Hepatic stellate cell (primary cell): ENCODE results near the gene CLDN22.

Source experiments
- DNase-seq: peaks from one replicate; pipeline ENCODE4 v3.0.0; 2011; ENCODE audit warnings: low spot score

The CLDN22 gene

GRCh38 chr4:183321516-183321915 lies 1.4 kb upstream of the CLDN22 start:
- DNase-seq = no peak

DNA sequence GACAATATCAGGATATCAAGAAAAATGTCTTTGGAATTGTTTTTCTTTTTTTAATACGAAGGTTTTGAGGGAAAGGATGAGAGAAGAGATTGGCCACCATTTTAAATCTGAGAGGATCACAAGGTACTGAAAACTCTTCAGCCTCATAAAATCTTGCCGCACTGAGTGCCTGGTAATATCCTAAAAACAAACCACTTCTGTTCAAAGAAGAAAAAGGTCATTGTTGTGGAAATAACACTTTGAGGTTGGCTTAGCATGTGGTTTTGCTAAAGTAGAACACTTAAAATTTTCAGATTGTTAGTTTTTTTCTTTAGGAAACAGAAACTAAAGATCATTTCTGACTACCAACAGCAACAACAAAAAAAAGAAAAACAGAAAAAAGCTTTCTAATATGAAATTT lies 1.0 kb upstream of the CLDN22 start:
- DNase-seq = no peak

- DNase-seq = no peak
Observed at GRCh38 chr4:183318656-183319055, 1.4 kb downstream of the CLDN22 start.

GRCh38 chr4:183314806-183315205 lies 5.3 kb downstream of the CLDN22 start:
- no peak for DNase-seq

GRCh38 chr4:183314336-183314735 lies 5.7 kb downstream of the CLDN22 start:
- no peak for DNase-seq

DNA sequence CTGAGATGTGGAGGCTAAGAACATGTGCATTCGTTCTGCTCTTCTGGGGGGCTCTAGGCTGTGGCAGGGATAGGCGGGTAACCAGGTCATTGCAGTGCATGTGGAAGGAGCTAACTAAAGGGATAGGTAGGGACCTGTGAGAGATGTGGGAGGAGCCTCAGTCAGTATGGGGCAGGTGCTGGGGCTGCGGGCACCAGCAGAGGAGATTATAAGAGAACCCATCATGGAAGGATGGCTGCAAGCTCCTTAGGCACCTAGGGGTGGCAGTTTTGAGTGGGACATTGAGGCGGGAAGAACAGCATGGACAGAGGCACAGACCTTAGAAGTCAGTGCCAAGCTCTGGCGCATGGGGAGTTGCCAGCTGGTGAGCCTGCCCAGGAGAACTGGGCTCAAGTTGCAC lies 7.2 kb downstream of the CLDN22 start:
- DNase-seq = no peak

- no peak for DNase-seq
Observed at GRCh38 chr4:183306811-183307210, 13.3 kb downstream of the CLDN22 start.

DNA sequence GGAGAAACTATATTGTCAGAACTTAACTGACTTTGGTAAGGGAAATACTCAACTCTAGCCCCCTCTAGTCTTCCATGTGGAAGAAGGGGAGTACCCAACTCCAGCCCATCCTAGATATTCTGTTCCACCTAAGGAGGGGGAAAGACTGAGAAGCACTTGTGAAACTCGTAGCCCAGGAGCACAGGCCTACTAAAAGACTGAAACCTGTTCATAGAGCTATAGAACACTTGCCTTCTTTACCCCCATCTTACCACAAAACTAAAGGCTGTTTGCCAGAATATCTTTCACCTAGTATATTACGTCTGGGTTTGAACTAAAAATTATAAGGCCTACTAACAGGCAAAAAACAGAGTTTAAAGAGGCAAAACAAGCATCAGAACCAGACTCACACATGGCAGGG lies 15.5 kb downstream of the CLDN22 start:
- no peak for DNase-seq

GRCh38 chr4:183304067-183304466 lies 16.0 kb downstream of the CLDN22 start:
- DNase-seq = no peak

DNA sequence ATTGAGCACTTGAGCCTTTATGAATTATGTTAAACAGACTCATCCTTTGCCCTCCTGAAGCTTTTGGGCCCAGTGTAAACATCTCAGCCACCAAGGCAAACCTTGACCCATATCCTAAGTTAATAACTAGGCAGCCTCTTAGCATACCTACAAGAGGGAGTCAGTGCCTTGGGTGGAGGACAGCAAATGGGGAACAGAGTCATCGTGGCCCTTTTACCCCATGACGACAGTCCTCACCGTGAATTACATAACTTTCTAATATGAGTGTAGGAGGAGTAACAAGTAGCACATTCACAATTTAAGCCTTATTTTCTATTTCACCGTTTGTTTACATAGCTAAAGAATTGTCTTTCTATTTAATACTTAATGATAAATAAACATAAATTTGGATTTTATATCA lies 16.8 kb downstream of the CLDN22 start:
- DNase-seq = no peak

DNA sequence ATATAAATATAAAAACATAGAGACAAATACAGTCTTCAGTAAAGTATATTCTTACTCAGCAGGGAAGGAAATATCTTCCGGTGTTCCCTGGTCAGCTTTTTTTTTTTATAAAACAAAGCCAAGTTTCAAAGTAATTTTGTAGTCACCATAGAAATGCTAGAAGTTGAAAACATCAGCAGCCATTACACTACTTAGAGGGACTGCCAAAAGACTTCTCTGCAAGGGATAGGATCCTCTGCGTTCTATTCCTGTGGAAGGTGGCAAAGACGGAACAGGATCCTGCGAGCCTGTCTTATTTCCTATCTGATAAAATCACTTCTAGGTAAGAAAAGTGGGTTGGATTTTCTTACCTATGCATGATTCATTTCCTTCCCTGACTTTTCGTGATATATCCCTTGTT lies 19.4 kb downstream of the CLDN22 start:
- DNase-seq = no peak

- no peak for DNase-seq
Observed at GRCh38 chr4:183300070-183300469, 20.0 kb downstream of the CLDN22 start.

DNA sequence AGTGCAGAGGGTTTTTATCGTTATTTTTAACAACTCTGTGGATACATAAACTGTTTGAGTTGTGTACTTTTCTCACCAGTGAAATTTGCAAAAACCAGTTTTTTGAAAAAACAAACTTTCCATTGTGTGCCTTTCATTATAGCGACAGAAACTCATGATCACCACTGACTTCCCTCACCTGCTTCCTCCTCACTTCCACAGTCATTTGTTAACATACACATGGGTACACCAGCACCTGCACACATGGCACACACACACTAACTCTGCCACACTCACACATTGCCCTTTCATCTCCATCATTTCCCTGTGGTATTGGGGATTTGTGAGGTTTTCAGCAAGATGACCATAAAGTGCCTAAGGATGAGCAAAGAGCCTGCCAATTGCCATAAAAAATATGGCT lies 20.6 kb downstream of the CLDN22 start:
- no peak for DNase-seq

DNA sequence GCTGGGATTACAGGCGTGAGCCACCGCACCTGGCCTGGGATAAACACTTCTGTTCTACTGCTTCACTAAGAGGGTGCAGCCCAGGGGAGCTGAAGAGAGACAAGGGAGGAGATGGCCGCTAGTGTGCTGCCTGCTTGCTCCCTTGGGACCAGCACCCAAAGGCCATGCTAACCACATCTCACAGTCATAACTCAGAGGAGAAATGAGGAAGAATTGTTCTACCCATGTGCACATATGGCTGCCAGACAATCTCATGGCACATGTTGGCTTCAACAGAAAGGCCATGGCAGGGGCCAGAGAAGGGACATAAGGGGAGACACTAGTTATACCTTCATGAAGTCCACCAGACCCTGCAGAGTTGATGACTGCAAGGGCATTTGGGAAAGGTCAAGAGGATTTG lies 22.4 kb downstream of the CLDN22 start:
- no peak for DNase-seq

GRCh38 chr4:183295711-183296110 lies 24.4 kb downstream of the CLDN22 start:
- DNase-seq = no peak

- DNase-seq = no peak
Observed at GRCh38 chr4:183291070-183291469, 29.0 kb downstream of the CLDN22 start.

DNA sequence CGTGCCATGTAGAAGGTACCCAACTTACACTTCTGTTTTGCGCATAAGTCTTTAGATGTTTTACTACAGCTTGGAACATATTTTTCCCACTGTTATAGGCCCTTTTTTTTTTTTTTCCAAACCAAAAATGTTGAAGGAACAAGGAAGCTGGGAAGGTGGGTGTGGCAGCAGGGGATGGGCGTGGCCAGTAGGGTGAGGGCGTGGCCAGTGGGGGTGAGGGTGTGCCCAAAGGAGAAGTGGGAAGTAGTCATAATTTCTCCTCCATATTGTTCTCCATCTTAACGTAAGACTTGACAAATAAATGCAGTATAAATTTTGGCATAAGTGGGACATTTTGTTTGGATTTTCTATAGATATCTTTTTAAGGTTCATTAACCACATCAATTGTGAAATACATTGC lies 30.4 kb downstream of the CLDN22 start:
- peak; percentile 11 for DNase-seq

- DNase-seq = no peak
Observed at GRCh38 chr4:183288955-183289354, 31.1 kb downstream of the CLDN22 start.

- no peak for DNase-seq
Observed at GRCh38 chr4:183287677-183288076, 32.4 kb downstream of the CLDN22 start.

- DNase-seq = no peak
Observed at GRCh38 chr4:183287309-183287659, 32.8 kb downstream of the CLDN22 start.

DNA sequence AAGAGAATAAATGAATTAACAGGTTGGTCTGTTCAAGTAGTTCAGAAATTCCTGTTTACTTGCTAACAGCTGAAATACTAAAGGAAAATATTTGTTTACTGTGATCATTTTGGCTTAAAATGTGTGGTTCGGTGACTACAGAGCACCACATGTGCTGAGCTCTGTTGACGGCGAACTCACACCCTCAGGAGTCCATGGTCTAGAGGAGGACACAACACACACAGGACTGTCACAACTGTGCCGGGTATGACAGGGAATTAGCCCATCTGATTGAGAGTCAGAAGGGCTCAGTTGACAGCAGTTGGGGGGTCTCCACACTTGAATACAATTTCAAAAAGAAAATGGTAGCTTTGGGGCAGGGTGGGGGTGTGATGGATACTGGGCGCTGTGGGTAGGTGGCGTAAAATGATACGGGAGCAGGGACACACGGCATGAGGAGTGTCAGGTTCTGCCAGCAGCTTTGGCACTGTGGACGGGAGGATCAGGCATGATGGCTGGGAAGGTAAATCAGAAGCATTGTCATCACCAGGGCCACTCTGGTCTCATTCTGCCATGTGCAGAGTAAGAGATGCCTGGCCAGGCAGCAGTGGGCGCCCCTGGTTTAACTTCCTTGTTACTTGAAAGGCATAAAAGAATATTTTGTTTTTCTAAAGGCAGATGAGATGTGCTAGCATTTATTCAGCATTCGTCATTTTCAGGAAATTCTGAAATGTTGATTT lies 33.3 kb downstream of the CLDN22 start:
- DNase-seq = no peak

DNA sequence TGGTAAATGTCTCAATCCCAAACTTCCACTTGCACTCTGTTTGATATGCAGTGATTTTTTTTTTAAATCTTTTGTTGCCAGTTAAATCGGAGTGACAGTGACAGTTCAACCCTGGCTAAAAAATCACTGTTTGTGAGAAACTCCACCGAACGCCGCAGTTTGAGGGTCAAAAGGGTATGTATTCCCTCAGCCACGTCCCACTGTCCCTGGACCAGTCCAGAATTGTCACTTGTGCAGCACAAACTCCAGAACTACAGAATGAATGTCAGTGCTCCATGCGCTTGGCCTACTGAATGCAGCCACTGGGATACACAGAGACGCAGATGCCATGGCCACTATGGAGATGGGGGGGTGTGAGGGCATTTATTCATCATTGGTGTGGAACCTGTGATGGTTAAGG lies 34.2 kb downstream of the CLDN22 start:
- no peak for DNase-seq

DNA sequence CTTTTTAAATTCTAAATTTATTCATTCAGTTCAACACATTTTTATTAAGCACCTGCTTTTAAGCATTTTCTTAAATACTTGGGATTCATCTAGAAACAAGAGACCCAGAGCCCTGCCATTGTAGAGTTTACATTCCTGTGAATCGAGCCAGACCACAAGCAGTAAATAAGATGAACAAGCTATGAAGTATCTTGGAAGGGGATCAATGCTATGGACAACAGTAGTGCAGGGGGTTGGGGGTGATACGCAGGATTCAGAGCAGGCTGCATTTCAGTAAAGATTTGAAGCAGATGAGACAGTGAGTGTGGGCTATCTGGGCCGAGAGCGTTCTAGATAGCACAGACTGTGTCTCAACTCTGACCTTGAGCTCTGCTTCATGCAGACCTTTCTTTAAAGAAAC lies 35.1 kb downstream of the CLDN22 start:
- DNase-seq = no peak

DNA sequence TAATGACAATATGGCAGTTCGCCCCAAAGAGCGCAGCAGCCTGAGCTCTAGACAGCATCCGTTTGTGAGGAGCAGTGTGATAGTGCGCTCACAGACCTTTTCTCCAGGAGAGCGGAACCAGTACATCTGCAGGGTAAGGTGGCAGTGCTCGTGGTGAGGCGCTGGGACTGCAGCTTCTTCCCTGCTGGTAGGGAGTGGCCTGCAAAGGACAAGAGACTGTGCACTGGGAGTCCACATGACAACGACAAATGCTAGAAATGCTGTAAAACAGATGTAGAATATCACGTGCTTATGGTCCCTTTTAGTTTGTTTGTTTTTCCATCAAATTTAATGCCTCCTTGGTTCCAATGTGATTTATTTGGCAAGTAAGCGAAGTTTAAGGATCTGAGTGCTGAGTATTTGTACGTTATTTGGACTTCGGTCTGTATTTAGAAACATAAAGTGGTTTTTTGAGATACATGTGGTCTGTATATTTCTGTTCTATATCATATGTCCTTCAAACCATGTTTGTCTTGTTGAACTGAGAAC lies 35.8 kb downstream of the CLDN22 start:
- DNase-seq = no peak
